ENCODE results near the gene CAMSAP2.
"Not testable (repeated sequence)": the region's sequence is repeated elsewhere in the genome, so short reads cannot be mapped to it uniquely, and the experiment has no call there.

CAMSAP2 gene

DNA sequence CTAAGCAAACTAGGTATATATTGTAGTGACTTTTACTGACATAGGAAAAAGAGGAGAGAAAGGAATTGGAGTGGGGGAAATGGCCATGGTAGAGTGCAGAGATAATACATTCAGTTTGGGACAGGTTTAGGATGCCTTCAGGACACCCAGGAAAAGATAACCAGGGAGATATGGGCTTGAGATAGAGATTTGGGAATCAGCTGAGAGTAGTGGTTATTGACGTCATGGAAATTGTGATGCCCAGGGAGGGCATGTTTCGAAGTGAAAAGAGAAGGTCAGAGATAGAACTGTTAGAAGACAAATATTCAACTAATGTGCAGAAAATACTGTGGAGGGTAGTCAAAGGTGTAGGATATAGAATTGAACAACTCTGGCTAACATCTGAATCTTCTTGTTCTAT lies 40.6 kb downstream of the CAMSAP2 start:
- Histone ChIP-seq H3K27ac (ENCODE audit: insufficient read depth, low read length, poor library complexity, severe bottlenecking) (no peak overlapping the region), H3K36me3 (ENCODE audit: control insufficient read depth, insufficient read depth, low read length) (no peaks in the 10 kb centered on the region), H3K4me1 (ENCODE audit: control insufficient read depth, insufficient read depth, low read length, poor library complexity, severe bottlenecking) (no peaks in the 10 kb centered on the region), H3K9me3 (ENCODE audit: control insufficient read depth, low read length) (no peaks in the 10 kb centered on the region), H3K27me3 (replicated peaks; ENCODE audit: control insufficient read depth, insufficient read depth, low read length, poor library complexity, severe bottlenecking) (no peaks in the 10 kb centered on the region), H3K4me3 (ENCODE audit: insufficient read depth, low read depth, low read length, poor library complexity, severe bottlenecking) (no peak overlapping the region)
- DNase-seq = no peak

DNA sequence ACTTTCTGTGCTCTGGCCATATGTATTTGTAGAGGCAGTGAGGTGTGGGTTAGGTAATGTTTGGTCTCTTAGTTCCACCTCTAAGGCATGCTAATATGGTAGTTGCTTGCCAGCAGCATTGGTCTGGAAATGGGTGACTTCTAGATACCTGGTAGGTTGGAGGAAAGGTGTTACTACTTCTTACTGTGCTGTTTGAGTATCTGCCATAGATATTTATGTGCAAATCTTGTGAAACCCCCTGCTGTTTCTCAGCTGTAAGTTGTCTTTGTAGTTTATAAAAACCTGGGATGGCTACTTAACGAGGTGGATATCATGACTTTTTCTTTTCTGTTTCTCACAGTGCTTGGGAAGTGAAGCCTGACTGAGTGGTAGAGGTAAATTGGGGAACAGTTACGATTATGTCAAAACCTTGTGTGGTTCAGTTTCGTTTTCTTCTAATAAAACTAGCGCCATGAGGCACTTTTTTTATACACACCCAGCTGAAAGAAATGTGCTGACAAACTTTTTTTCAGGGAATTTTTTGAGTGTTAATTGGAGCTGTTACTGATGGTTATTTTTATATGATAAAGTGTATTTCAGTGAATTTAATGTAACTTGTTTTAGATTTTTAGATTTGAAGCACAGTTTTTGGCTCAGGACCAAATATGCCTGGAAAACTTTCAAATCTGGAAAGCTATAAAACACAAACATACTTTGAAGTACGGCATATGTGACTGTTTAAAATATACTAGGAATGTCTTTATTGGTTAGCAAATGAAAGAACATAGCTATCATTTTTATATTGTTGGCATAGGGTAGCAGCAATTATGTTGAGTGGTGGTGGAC lies 42.1 kb downstream of the CAMSAP2 start:
- Histone ChIP-seq H3K4me3 (ENCODE audit: insufficient read depth, low read depth, low read length, poor library complexity, severe bottlenecking) (no peak overlapping the region), H3K27ac (ENCODE audit: insufficient read depth, low read length, poor library complexity, severe bottlenecking) (no peak overlapping the region), H3K9me3 (ENCODE audit: control insufficient read depth, low read length) (no peaks in the 10 kb centered on the region), H3K27me3 (replicated peaks; ENCODE audit: control insufficient read depth, insufficient read depth, low read length, poor library complexity, severe bottlenecking) (no peaks in the 10 kb centered on the region), H3K4me1 (ENCODE audit: control insufficient read depth, insufficient read depth, low read length, poor library complexity, severe bottlenecking) (no peaks in the 10 kb centered on the region), H3K36me3 (ENCODE audit: control insufficient read depth, insufficient read depth, low read length) (no peaks in the 10 kb centered on the region)
- no peak for DNase-seq

DNA sequence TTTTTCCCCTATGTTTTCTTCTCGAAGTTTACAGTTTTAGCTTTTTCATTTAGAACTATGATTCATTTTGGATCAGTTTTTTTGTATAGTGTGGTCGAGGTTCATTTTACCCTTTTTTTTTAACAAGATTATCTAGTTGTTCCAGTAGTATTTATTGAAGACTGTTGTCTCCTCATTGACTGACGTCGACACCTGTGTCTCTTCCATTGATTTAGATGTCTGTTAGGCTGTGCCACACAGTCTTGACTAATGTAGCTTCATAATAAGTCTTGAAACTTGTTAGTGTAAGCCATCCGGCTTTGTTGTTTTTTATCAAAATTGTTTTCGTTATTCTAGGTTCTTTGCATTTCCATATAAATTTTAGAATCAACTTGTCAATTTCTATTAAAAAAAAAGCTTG lies 45.2 kb downstream of the CAMSAP2 start:
- Histone ChIP-seq H3K4me1 (ENCODE audit: control insufficient read depth, insufficient read depth, low read length, poor library complexity, severe bottlenecking) (no peaks in the 10 kb centered on the region), H3K9me3 (ENCODE audit: control insufficient read depth, low read length) (no peaks in the 10 kb centered on the region), H3K36me3 (ENCODE audit: control insufficient read depth, insufficient read depth, low read length) (no peaks in the 10 kb centered on the region), H3K27ac (ENCODE audit: insufficient read depth, low read length, poor library complexity, severe bottlenecking) (no peak overlapping the region), H3K4me3 (ENCODE audit: insufficient read depth, low read depth, low read length, poor library complexity, severe bottlenecking) (no peak overlapping the region), H3K27me3 (replicated peaks; ENCODE audit: control insufficient read depth, insufficient read depth, low read length, poor library complexity, severe bottlenecking) (no peaks in the 10 kb centered on the region)
- no peak for DNase-seq

DNA sequence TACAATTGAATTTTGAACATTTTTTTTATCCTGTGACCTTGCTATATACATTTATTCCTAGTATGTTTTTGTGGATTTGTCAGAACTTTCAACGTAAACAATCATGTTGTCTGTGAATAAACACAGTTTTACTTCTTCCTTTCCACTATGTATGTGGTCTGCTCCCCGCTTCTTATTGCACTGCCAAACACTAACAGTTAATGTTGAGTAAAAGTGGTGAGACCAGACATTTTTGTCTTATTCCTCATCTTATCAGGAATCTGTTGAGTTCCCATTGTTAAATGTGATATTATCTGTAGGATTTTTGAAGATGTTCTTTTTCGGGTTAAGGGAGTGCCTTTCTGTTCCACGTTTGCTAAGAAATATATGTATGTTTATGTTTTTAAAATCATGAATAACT lies 45.9 kb downstream of the CAMSAP2 start:
- Histone ChIP-seq H3K4me1 (ENCODE audit: control insufficient read depth, insufficient read depth, low read length, poor library complexity, severe bottlenecking) (no peaks in the 10 kb centered on the region), H3K36me3 (ENCODE audit: control insufficient read depth, insufficient read depth, low read length) (no peaks in the 10 kb centered on the region), H3K27me3 (replicated peaks; ENCODE audit: control insufficient read depth, insufficient read depth, low read length, poor library complexity, severe bottlenecking) (no peaks in the 10 kb centered on the region), H3K27ac (ENCODE audit: insufficient read depth, low read length, poor library complexity, severe bottlenecking) (no peak overlapping the region), H3K4me3 (ENCODE audit: insufficient read depth, low read depth, low read length, poor library complexity, severe bottlenecking) (no peak overlapping the region), H3K9me3 (ENCODE audit: control insufficient read depth, low read length) (no peaks in the 10 kb centered on the region)
- no peak for DNase-seq

DNA sequence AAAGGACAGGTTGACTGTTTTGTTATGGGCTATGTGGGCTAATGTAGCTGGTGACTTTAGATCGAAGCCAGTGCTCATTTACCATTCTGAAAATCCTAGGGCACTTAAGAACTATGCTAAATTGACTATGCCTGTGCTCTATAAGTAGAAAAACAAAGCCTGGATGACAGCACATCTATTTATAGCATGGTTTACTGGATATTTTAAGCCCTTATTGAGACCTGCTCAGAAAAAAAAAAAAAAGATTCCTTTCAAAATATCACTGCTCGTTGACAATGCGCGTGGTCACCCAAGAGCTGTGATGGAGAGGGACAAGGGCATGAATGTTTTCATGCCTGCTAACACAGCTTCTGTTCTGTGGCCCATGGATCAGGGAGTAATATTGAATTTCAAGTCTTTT lies 48.1 kb downstream of the CAMSAP2 start:
- Histone ChIP-seq H3K9me3 (ENCODE audit: control insufficient read depth, low read length) (no peaks in the 10 kb centered on the region), H3K27ac (ENCODE audit: insufficient read depth, low read length, poor library complexity, severe bottlenecking) (no peak overlapping the region), H3K36me3 (ENCODE audit: control insufficient read depth, insufficient read depth, low read length) (no peaks in the 10 kb centered on the region), H3K4me1 (ENCODE audit: control insufficient read depth, insufficient read depth, low read length, poor library complexity, severe bottlenecking) (no peaks in the 10 kb centered on the region), H3K4me3 (ENCODE audit: insufficient read depth, low read depth, low read length, poor library complexity, severe bottlenecking) (no peak overlapping the region), H3K27me3 (replicated peaks; ENCODE audit: control insufficient read depth, insufficient read depth, low read length, poor library complexity, severe bottlenecking) (no peaks in the 10 kb centered on the region)
- no peak for DNase-seq

DNA sequence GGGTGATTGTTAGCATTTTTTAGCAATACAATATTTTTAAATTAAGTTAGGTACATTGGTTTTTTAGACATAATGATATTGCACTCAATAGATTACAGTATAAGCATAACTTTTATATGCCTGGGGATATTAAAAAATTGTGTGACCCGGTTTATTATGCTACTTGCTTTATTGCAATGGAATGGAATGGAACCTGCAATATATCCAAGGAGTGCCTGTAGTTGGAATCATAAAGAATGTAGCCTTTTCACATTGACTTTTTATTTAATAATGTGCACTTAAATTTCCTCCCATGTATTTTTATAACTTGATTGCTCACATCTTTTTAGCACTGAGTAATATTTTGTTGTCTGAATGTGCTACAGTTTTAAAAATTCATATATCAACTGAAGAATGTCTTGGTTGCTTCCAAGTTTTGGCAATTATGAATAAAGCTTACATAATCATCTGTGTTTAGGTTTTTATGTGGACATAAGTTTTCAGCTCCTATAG lies 49.2 kb downstream of the CAMSAP2 start:
- Histone ChIP-seq H3K27ac (ENCODE audit: insufficient read depth, low read length, poor library complexity, severe bottlenecking) (no peak overlapping the region), H3K27me3 (replicated peaks; ENCODE audit: control insufficient read depth, insufficient read depth, low read length, poor library complexity, severe bottlenecking) (no peaks in the 10 kb centered on the region), H3K36me3 (ENCODE audit: control insufficient read depth, insufficient read depth, low read length) (no peaks in the 10 kb centered on the region), H3K9me3 (ENCODE audit: control insufficient read depth, low read length) (no peaks in the 10 kb centered on the region), H3K4me1 (ENCODE audit: control insufficient read depth, insufficient read depth, low read length, poor library complexity, severe bottlenecking) (no peaks in the 10 kb centered on the region), H3K4me3 (ENCODE audit: insufficient read depth, low read depth, low read length, poor library complexity, severe bottlenecking) (no peak overlapping the region)
- no peak for DNase-seq

DNA sequence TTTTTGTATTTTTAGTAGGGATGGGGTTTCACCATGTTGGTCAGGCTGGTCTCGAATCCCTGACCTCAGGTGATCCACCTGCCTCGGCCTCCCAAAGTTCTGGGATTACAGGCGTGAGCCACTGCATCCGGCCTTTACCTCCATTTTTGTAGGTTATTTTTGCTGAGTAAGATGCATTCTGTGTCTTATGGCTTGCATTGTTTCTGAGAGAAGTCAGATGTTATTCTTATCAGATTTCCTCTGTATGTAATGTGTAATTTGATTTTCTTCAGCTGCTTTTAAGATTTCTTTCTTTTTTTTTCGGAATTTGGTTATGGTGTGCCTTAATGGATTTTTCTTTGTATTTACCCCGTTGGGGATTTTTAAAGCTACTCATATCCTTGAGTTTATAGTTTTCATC lies 52.3 kb downstream of the CAMSAP2 start:
- not testable (repeated sequence) for H3K4me1 ChIP-seq (ENCODE audit: control insufficient read depth, insufficient read depth, low read length, poor library complexity, severe bottlenecking); H3K36me3 ChIP-seq (ENCODE audit: control insufficient read depth, insufficient read depth, low read length); DNase-seq; H3K9me3 ChIP-seq (ENCODE audit: control insufficient read depth, low read length); H3K4me3 ChIP-seq (ENCODE audit: insufficient read depth, low read depth, low read length, poor library complexity, severe bottlenecking); H3K27ac ChIP-seq (ENCODE audit: insufficient read depth, low read length, poor library complexity, severe bottlenecking); H3K27me3 ChIP-seq (replicated peaks; ENCODE audit: control insufficient read depth, insufficient read depth, low read length, poor library complexity, severe bottlenecking)

DNA sequence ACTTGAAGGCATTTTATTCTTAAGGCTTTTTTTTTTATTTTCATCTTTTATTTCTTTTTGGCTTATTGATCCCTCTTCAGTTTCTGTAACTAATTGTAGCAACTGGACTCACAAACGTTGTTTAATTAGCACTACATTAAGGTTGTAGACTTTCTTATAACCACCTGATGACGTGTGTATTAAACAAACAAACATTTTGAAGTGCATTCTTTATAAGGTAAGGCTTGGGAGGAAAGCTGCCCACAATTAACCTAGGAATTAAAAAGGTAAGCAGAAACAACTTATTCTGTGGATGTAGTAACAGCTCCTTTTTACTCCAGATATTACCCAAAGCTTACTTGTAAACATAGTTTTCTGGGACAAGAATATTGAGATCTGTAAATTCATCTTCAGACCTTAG lies 55.0 kb downstream of the CAMSAP2 start:
- Histone ChIP-seq H3K9me3 (ENCODE audit: control insufficient read depth, low read length) (no peaks in the 10 kb centered on the region), H3K27me3 (replicated peaks; ENCODE audit: control insufficient read depth, insufficient read depth, low read length, poor library complexity, severe bottlenecking) (no peaks in the 10 kb centered on the region), H3K27ac (ENCODE audit: insufficient read depth, low read length, poor library complexity, severe bottlenecking) (no peak overlapping the region), H3K36me3 (ENCODE audit: control insufficient read depth, insufficient read depth, low read length) (no peaks in the 10 kb centered on the region), H3K4me3 (ENCODE audit: insufficient read depth, low read depth, low read length, poor library complexity, severe bottlenecking) (no peak overlapping the region), H3K4me1 (ENCODE audit: control insufficient read depth, insufficient read depth, low read length, poor library complexity, severe bottlenecking) (no peaks in the 10 kb centered on the region)
- DNase-seq = no peak

DNA sequence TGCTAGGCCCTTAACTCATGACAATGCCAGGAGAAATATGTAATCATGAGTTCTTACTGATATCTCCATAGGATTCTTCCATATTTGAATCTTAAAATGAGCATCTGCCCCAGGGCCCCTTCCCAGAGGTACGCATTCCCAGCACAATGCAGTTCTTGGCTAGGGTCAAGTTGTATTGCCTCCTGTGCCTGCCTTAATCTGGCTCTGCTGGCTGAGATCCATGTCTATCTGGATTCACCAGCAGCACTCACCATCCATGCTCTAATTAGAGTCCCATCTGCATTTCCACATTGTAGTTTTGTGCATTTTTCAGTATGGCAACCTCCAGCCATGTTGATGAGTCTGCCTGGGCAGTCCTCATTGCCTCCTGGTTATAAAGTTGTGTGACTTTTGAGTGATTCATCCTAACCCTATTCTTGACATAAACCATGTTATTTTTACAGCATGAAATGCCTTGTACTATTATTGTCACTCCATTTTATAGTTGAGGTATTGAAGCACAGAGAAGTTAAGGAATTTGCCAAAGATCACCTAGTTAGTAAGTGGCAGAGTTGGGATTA lies 55.9 kb downstream of the CAMSAP2 start:
- H3K4me1 ChIP-seq (ENCODE audit: control insufficient read depth, insufficient read depth, low read length, poor library complexity, severe bottlenecking) = no peaks in the 10 kb centered on the region
- no peaks in the 10 kb centered on the region for H3K36me3 ChIP-seq (ENCODE audit: control insufficient read depth, insufficient read depth, low read length)
- no peaks in the 10 kb centered on the region for H3K27me3 ChIP-seq (replicated peaks; ENCODE audit: control insufficient read depth, insufficient read depth, low read length, poor library complexity, severe bottlenecking)
- no peaks in the 10 kb centered on the region for H3K9me3 ChIP-seq (ENCODE audit: control insufficient read depth, low read length)
- no peak overlapping the region for H3K4me3 ChIP-seq (ENCODE audit: insufficient read depth, low read depth, low read length, poor library complexity, severe bottlenecking)
- DNase-seq = no peak
- H3K27ac ChIP-seq (ENCODE audit: insufficient read depth, low read length, poor library complexity, severe bottlenecking) = no peak overlapping the region

DNA sequence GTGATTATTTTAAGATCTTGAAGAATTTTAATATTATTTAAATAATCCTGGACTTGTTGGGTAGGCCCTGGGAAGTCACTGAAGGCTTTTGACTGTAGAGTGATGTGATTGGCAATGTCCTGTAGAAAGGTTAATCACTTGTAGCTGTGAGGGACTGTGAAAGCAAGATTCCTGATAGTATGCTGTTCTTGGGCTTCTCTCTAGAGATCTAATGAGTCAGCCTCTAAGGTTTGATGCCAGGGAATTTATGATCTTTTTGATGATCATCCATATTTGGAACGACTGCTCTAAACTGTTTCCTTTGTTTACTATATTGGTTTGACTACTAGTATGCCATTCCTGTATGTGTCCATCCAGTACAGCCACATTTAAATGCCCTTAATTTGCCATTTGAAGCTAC lies 56.5 kb downstream of the CAMSAP2 start:
- H3K27ac ChIP-seq (ENCODE audit: insufficient read depth, low read length, poor library complexity, severe bottlenecking) = no peak overlapping the region
- H3K27me3 ChIP-seq (replicated peaks; ENCODE audit: control insufficient read depth, insufficient read depth, low read length, poor library complexity, severe bottlenecking) = no peaks in the 10 kb centered on the region
- H3K4me1 ChIP-seq (ENCODE audit: control insufficient read depth, insufficient read depth, low read length, poor library complexity, severe bottlenecking) = no peaks in the 10 kb centered on the region
- no peak overlapping the region for H3K4me3 ChIP-seq (ENCODE audit: insufficient read depth, low read depth, low read length, poor library complexity, severe bottlenecking)
- no peaks in the 10 kb centered on the region for H3K36me3 ChIP-seq (ENCODE audit: control insufficient read depth, insufficient read depth, low read length)
- no peaks in the 10 kb centered on the region for H3K9me3 ChIP-seq (ENCODE audit: control insufficient read depth, low read length)
- no peak for DNase-seq
